Lung (tissue), 12 donors: ENCODE data around the gene TTC23. TPM values are rescaled to one million over a fixed set of nuclear protein-coding genes. Genes with fewer than 3 reads are reported as not detected.

Source experiments
- ATAC-seq: fragments of 200-7000 bp; cut with Tn5 transposase; one replicate; pipeline ENCODE4 v1.9.1; 2020; ENCODE audit warnings: moderate number of reproducible peaks; ENCODE audit not compliant: insufficient read depth, low FRiP score
- DNase-seq, 3 donors: peaks; one replicate each; pipeline ENCODE4 v3.0.0-alpha.2; 2013 to 2017
- H3K27ac ChIP-seq, 2 donors: one replicate each; pipeline ENCODE4 v1.5.1; 2013; ENCODE audit warnings: mild to moderate bottlenecking in 2 of 2, moderate library complexity in 2 of 2, control low read depth in 1 of 2, inconsistent platforms in 1 of 2, low read depth in 1 of 2, low read length in 1 of 2
- H3K27me3 ChIP-seq, 3 donors: one replicate each; pipeline ENCODE4 v1.5.1; 2013; ENCODE audit warnings: low read length in 2 of 3; ENCODE audit not compliant: control insufficient read depth in 3 of 3, insufficient read depth in 3 of 3
- H3K36me3 ChIP-seq, 4 donors: one replicate each; pipeline ENCODE4 v1.5.1; 2013; ENCODE audit warnings: low read length in 4 of 4, mild to moderate bottlenecking in 1 of 4, moderate library complexity in 1 of 4; ENCODE audit not compliant: control insufficient read depth in 4 of 4, insufficient read depth in 4 of 4
- H3K4me1 ChIP-seq, 5 donors: one replicate each; pipeline ENCODE4 v1.5.1; 2013; ENCODE audit warnings: low read length in 5 of 5, mild to moderate bottlenecking in 2 of 5, moderate library complexity in 1 of 5; ENCODE audit not compliant: control insufficient read depth in 5 of 5, insufficient read depth in 5 of 5
- H3K4me3 ChIP-seq: one replicate; pipeline ENCODE4 v1.5.1; 2013; ENCODE audit warnings: mild to moderate bottlenecking, control low read depth, moderate library complexity
- H3K9ac ChIP-seq, 2 donors: one replicate each; pipeline ENCODE4 v1.5.1; 2013; ENCODE audit warnings: low read length in 2 of 2, control low read depth in 1 of 2; ENCODE audit not compliant: insufficient read depth in 1 of 2
- H3K9me3 ChIP-seq, 4 donors: one replicate each; pipeline ENCODE4 v1.5.1; 2013; ENCODE audit warnings: low read length in 3 of 4, mild to moderate bottlenecking in 1 of 4, moderate library complexity in 1 of 4; ENCODE audit not compliant: control insufficient read depth in 4 of 4, insufficient read depth in 3 of 4
- CTCF ChIP-seq: IDR thresholded peaks from 2 replicates; pipeline ENCODE4 v1.5.1; 2012; ENCODE audit warnings: mild to moderate bottlenecking; ENCODE audit errors: control extremely low read depth, extremely low read depth
- whole genome bisulfite sequencing, 2 donors: extraction: QIAGEN DNeasy Blood & Tissue Kit; methylation state at CpG; one replicate each; pipeline ENCODE4 v1.1.7; 2013; 5-methylcytosine and 5-hydroxymethylcytosine counted together
- polyA plus RNA-seq, 2 donors: library from polyadenylated mRNA; stranded (reverse); fragments of 200-250 nt; gene quantifications; one replicate each; pipeline ENCODE4 v1.2.1, GENCODE V29; 2013
- total RNA-seq, 2 donors: library from RNA; depleted of rRNA in 1 of 2; stranded (reverse); fragments of >200 nt in 1 of 2; gene quantifications; one replicate each; pipeline ENCODE4 v1.2.1, GENCODE V29; 2014 to 2021
- donor health status: control.
- donor health status: control.
- donor health status: Bipolar disorder and iron deficiency.
- donor health status: healthy.
- donor health status: DM: yes; HTN: yes; CAD: no.

The TTC23 gene
- total and polyA plus RNA-seq, 4 donors, result 6.2 to 48.5 (median 10.6) TPM

- DNase-seq, result no peak
- Histone ChIP-seq H3K27ac (no peak overlapping the region), H3K36me3 (no peaks in the 10 kb centered on the region), H3K4me1 (no peaks in the 10 kb centered on the region), H3K9me3 (no peaks in the 10 kb centered on the region), H3K4me3 (no peak overlapping the region), H3K27me3 (peaks cover 0 to 3% (median 3%) of the 10 kb centered on the region in 3 donors), H3K9ac (no peak overlapping the region)
- ATAC-seq, result no peak
- no peak for TF ChIP-seq CTCF
- 90 to 91% methylated on average over 13 of the region's 13 CpGs for WGBS, 2 donors
Measured at GRCh38 chr15:99092554-99093172, 156.7 kb downstream of the TTC23 start.

GRCh38 chr15:99090938-99091337 is 158.4 kb downstream of the TTC23 start:
- Histone ChIP-seq H3K9ac (no peak overlapping the region), H3K4me3 (no peak overlapping the region), H3K36me3 (no peaks in the 10 kb centered on the region), H3K9me3 (no peaks in the 10 kb centered on the region), H3K4me1 (no peaks in the 10 kb centered on the region), H3K27me3 (peaks cover 0 to 3% (median 3%) of the 10 kb centered on the region in 3 donors), H3K27ac (no peak overlapping the region)
- no peak for TF ChIP-seq CTCF
- ATAC-seq (no peak), DNase-seq (no peak)
- WGBS, 2 donors, result 94 to 95% methylated on average over 1 of the region's 1 CpG

GRCh38 chr15:99090011-99090699 is 159.2 kb downstream of the TTC23 start:
- TF ChIP-seq CTCF, result no peak
- Histone ChIP-seq H3K4me1 (no peaks in the 10 kb centered on the region), H3K9me3 (no peaks in the 10 kb centered on the region), H3K27ac (no peak overlapping the region), H3K9ac (no peak overlapping the region), H3K4me3 (no peak overlapping the region), H3K27me3 (peaks cover 0 to 3% (median 3%) of the 10 kb centered on the region in 3 donors), H3K36me3 (no peaks in the 10 kb centered on the region)
- no peak for DNase-seq
- no peak for ATAC-seq
- WGBS, 2 donors, result 51 to 64% methylated on average over 3 of the region's 3 CpGs
